Bronchial epithelial cell (primary cell): ENCODE results near the gene RGS6. TPM values are rescaled to one million over a fixed set of nuclear protein-coding genes. Genes with fewer than 3 reads are reported as not detected.

Experiments
- DNase-seq: peaks from one replicate; pipeline ENCODE4 v3.0.0-alpha.2; 2010; ENCODE audit warnings: low read depth
- FAIRE-seq: peaks from 2 replicates; lab custom pipeline; 2011; peaks lifted over from hg19 to GRCh38; lab: Jason Lieb, UNC
- H3K27me3 ChIP-seq: 2 replicates; pipeline ENCODE4 v1.5.1; 2011; ENCODE audit warnings: low read length; ENCODE audit not compliant: control insufficient read depth, insufficient read depth
- H3K36me3 ChIP-seq: 2 replicates; pipeline ENCODE4 v1.5.1; 2011; ENCODE audit warnings: low read length; ENCODE audit not compliant: control insufficient read depth, insufficient read depth
- H3K4me3 ChIP-seq: 2 replicates; pipeline ENCODE4 v1.5.1; 2011; ENCODE audit warnings: mild to moderate bottlenecking, low read depth, low read length, control low read depth
- CTCF ChIP-seq: IDR thresholded peaks from 2 replicates; pipeline ENCODE4 v1.5.1; 2011; ENCODE audit warnings: mild to moderate bottlenecking, moderate library complexity, low read length, control low read depth, inconsistent platforms; ENCODE audit not compliant: insufficient read depth, severe bottlenecking
- total RNA-seq: library from RNA; depleted of rRNA; stranded (reverse); fragments of >200 nt; gene quantifications from 2 replicates; pipeline ENCODE4 v1.2.1, GENCODE V29; 2014

The RGS6 gene
- total RNA-seq, 1 donor from 2014 or later, result not detected

DNA sequence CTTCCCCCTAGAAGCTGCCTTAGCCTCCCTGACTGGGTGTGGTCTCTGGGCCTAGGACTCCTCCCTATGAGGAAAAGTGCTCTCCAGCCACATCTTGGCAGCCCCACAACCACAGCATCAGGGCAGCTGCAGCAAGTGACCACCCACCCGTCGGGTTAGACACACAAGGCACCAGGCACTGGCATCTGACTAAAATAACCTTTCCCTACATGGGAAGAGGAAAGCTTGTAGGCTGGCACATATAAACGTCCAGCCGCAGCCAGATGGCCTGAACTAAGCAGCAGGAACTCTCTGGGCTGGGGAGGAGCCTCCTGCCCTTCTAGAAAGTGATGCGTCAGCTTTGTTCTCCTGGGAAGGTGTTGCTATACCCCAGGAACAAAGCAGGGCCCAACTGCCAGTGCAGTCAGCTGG, 632.9 kb downstream of the RGS6 start:
- H3K4me3 ChIP-seq, result no peak overlapping the region
- DNase-seq, result no peak
- H3K36me3 ChIP-seq, result no peaks in the 10 kb centered on the region
- no peak for FAIRE-seq
- TF ChIP-seq CTCF, result no peak
- H3K27me3 ChIP-seq, result peaks cover 2% of the 10 kb centered on the region

DNA sequence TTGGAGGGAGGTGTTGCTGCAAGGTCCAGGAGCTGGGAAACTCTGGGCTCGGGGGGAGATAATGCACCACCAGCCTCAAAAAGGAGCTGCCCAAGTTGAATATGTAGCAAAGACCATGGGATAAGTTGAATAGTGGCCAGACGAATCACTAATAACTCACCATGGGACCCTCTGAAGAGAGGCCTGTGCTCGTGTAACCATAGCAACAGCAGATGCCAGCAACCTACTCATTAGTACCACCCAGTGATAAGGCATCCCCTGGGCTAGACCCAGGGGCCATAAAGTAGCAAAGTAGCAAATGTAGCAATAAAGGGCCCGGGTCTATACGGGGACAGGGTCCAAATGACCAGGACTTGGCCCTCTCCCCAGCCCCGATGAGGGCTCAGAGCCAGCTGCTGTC, 633.7 kb downstream of the RGS6 start:
- no peak overlapping the region for H3K4me3 ChIP-seq
- TF ChIP-seq CTCF, result no peak
- H3K27me3 ChIP-seq, result peaks cover 2% of the 10 kb centered on the region
- no peaks in the 10 kb centered on the region for H3K36me3 ChIP-seq
- FAIRE-seq (no peak), DNase-seq (no peak)

DNA sequence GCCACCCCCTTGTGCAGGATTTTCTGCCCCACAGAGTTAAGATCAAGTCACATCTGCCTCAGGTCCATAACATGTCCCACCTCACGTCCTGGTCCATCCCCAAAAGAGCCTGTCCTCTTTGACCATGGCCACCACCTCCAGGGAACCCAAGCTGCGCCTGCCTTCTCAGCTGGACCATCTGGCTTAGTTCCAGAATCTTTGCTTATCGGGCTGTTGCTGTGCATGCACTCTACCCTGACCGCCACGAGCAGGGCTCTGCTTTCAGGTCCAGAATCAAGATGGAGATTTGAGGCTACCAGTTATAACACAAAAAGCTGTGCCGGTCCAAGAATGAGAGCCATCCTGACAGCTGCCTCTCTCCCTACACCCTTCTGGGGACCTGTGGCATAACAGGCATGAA, 635.0 kb downstream of the RGS6 start:
- FAIRE-seq, result peak; percentile 82
- no peak overlapping the region for H3K4me3 ChIP-seq
- no peak for TF ChIP-seq CTCF
- H3K36me3 ChIP-seq, result no peaks in the 10 kb centered on the region
- DNase-seq, result no peak
- H3K27me3 ChIP-seq, result peaks cover 2% of the 10 kb centered on the region

GRCh38 chr14:72568296-72568992, 636.2 kb downstream of the RGS6 start:
- Histone ChIP-seq H3K27me3 (peaks cover 2% of the 10 kb centered on the region), H3K36me3 (no peaks in the 10 kb centered on the region), H3K4me3 (no peak overlapping the region)
- TF ChIP-seq CTCF, result no peak
- no peak for DNase-seq
- FAIRE-seq, result no peak

GRCh38 chr14:72573725-72574417, 641.6 kb downstream of the RGS6 start:
- H3K27me3 ChIP-seq, result peaks cover 2% of the 10 kb centered on the region
- no peak overlapping the region for H3K4me3 ChIP-seq
- H3K36me3 ChIP-seq, result no peaks in the 10 kb centered on the region
- FAIRE-seq (no peak), DNase-seq (no peak)
- TF ChIP-seq CTCF, result no peak
